TTC549 (cell line): ENCODE measurements around the gene CEND1.

Experiments
- FAIRE-seq: peaks from 2 replicates; lab custom pipeline; 2012; peaks lifted over from hg19 to GRCh38; lab: Jason Lieb, UNC

Gene CEND1

DNA sequence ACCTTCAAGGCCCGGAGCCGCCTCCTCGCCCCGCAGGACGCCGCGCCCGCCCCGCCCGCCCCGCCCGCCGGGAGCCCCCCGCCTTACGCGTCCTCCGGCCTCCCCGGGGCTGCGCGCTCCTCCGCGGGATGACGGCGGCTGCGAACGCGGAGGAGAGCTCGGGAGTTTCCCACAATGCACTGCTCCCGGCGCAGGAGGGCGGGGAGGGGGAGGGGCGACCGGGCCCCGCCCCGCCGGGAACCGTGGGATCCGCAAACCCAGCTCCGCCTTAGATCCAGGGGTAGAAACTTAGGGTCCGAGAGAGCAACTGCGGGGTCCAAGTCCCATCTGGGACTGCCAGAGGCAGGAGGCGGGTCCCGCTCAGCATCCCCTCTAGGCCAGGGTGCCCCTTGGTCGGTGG, at the start of gene CEND1:
CEND1 (minus strand) TSS at position 148 of the 400 bp plus-strand sequence. CDS start 1,514 bp downstream, outside the sequence.
- no peak for FAIRE-seq

- no peak for FAIRE-seq
Measured at GRCh38 chr11:839280-839623, 49.4 kb upstream of the CEND1 start.

- FAIRE-seq, result no peak
Measured at GRCh38 chr11:838441-839279, 48.8 kb upstream of the CEND1 start.

DNA sequence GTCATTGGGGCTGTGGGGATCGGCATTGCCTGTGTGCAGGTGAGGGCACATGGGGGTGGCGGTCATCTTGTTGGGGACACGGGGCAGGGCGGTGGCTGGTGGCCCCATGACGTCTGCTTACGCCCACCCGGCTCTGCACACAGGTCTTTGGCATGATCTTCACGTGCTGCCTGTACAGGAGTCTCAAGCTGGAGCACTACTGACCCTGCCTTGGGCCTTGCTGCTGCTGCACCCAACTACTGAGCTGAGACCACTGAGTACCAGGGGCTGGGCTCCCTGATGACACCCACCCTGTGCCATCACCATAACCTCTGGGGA, 48.1 kb upstream of the CEND1 start:
- FAIRE-seq, result no peak

DNA sequence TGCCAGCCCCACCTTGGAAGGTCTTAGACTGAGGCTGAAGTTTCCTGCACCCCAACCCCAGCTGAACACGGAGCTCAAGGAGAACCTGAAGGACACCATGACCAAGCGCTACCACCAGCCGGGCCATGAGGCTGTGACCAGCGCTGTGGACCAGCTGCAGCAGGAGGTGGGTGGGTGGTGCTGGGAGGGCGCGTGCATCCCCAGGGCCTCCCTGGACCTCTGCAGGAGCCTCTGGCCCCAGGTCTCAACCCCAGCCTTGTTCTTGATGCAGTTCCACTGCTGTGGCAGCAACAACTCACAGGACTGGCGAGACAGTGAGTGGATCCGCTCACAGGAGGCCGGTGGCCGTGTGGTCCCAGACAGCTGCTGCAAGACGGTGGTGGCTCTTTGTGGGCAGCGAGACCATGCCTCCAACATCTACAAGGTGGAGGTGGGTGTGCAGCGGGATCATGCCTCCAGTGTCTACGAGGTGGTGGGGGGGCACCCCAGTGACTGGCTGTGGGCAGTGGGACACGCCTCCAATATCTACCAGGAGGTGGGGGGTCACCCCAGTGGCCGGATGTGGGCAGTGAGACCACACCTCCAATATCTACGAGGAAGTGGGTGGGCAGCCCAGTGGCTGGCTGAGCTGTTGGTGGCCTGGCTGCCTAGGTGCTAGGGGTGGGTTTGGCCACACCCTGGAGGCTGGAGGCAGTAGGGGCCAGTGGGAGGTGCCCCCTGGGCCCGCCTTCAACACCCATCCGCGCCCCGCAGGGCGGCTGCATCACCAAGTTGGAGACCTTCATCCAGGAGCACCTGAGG, 47.5 kb upstream of the CEND1 start:
- no peak for FAIRE-seq

DNA sequence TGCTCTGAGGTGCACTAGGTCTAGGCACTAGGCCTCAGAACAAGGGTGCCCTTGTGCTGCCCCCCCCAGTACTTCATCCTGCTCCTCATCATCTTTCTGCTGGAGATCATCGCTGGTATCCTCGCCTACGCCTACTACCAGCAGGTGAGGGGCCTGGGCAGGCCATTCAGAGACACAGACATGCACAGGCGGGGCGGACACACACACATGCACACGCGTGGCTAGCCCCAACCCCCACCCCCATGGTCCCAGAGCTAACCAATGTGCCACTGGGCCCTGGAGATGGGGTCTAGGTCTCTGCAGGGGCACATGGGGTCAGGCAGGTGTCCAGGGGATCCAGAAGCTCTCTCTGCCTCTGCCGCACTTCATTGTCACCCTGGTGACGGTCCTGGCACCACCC, 46.8 kb upstream of the CEND1 start:
- no peak for FAIRE-seq

DNA sequence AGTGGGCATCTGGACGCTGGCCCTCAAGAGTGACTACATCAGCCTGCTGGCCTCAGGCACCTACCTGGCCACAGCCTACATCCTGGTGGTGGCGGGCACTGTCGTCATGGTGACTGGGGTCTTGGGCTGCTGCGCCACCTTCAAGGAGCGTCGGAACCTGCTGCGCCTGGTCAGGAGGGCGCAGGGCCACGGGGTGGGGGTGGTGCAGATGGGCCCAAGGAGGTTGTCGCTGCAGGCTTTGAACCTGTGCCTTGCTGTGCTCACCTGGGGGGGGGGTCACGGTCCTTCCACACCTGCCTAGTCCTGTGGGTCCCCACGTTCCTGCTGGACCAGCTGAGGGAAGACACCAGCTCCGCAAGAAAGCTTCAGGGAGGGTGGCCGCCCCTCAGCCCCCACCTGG, 46.4 kb upstream of the CEND1 start:
- FAIRE-seq, result no peak

DNA sequence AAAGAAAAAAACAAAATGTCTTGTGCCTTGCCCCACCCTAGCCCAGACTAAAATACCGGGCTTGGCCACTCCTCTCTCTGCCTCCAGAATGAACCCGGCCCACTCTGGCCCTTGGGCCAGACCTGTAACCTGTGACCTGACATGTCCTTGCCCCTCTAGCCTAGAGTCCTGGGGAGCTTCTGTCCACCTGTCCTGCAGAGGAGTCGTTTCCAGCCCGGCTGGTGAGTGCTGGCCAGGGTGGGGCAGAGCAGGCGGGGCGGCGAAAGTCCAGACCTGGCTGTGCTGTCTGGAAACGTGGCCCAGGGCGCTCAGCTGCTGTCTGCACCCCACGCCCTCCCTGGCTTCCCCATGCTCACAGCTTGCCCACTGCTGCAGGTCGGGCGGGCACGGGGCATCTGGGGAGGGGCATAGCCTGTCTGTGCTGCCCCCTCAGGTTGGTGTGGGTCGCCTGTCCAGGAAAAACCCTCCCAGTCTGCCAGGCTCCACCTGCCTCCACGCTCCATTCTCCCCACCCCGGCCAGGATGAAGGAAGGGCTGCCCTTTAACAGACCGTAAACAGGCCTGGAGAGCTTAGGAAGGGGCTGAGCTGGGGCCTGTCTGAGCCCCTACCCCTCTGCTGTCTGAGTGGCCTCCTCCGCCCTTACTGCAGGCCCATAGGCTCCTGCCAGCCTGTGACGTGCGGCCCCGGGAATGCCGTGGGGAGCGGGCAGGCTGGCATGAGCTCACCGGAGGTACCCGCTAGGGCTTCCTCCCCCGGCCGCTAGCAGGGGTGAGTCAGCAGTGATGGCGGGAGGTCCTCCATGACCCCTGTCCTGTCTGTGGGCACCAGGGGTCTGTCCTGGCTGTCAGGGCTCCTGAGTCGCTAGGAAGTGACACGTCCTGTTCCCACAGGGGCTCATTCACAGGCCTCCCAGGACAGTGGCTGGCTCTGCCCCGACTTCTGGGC, 44.8 kb upstream of the CEND1 start:
- FAIRE-seq, result no peak

DNA sequence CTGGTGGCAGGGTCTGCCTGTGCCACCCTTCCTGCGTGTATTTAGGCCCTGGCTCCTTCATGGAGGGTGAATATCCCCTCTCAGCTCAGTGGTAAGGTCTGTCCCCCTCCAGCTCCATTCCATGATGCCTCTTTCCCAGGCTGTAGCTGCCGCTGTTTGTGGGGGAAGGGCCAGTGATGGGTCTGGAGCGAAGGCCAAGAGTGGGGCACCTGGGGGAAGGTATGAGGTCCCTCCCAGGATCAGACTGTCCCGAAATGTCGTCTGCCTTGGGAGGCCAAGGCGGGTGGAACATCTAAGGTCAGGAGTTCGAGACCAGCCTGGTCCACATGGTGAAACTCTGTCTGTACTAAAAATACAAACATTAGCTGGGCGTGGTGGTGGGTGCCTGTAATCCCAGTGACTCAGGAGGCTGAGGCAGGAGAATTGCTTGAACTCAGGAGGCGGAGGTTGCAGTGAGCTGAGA, 44.0 kb upstream of the CEND1 start:
- no peak for FAIRE-seq

DNA sequence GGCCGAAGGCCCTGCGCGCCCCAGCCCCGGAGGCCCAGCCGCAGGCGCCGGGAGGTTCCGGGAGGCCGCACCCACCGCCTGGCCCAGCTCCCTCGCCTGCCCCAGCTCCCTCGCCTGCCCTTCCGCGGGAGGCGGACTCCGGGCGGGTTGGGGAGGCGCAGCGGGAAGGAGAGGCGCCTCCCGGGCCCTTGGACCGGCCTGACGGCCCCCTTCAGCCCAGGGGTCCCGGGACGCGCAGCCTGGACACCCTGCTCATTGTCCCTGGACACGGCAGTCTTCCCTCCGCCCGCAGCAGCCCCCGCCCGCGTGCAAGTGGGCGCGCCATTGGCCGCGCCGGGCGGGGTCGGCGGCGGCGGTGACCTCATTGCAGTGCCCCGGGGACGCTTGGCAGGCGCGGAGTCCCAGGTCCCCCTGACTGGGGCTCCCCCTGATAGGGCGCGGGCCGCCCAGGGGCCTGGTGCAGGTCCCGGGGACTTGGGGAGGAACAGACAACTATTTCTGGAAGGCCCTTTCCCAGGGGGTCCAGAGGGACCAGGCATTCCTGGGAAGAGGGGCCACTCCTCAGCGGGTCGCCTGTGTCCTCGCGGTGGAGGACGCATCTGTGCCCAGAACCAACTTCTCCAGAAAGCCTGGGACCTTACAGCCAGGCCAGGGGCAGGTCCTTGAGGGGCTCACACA, 43.4 kb upstream of the CEND1 start:
- no peak for FAIRE-seq

GRCh38 chr11:832529-833113, 42.7 kb upstream of the CEND1 start, which contains the start of gene CD151:
CD151 (plus strand) TSS chr11:832952; CDS start chr11:836070, 3,118 bp downstream.
- FAIRE-seq, result no peak

- FAIRE-seq, result no peak
Measured at GRCh38 chr11:831961-832528, 42.2 kb upstream of the CEND1 start.

DNA sequence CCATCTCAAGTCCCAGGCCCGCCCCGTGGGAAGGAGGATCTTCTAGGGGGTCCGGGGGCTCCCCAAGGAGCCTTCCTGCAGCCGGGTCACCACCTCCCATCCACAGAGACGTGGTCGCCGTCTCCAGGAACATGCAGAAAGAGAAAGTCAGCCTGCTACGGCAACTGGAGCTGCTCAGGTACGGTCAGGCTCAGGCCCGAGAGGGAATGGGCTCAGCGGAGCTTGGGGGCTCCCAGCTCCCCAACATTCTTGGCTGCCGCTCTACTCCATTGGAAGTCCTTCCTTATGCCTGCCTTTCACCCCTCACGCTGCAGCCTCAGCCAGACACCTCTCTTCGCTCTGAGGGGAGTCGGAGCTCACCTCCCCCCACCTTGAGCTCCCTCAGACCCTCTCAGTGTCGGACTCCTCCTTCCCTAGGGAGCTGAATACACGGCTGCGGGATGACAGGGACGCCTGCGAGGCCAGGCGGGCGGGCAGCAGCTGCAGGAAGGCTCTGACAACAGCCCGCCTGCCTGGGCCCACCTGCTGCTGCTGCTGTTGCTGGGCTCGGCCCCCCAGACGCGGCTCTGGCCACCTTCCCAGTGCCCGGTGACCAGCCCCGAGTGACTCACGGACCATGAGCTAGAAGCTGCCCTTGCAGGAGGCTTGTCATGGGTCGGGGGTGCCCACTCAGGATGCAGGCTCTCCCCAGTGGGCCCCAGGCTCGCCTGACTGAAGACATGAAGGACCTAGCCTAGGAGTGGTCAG, 41.4 kb upstream of the CEND1 start:
- FAIRE-seq, result no peak

DNA sequence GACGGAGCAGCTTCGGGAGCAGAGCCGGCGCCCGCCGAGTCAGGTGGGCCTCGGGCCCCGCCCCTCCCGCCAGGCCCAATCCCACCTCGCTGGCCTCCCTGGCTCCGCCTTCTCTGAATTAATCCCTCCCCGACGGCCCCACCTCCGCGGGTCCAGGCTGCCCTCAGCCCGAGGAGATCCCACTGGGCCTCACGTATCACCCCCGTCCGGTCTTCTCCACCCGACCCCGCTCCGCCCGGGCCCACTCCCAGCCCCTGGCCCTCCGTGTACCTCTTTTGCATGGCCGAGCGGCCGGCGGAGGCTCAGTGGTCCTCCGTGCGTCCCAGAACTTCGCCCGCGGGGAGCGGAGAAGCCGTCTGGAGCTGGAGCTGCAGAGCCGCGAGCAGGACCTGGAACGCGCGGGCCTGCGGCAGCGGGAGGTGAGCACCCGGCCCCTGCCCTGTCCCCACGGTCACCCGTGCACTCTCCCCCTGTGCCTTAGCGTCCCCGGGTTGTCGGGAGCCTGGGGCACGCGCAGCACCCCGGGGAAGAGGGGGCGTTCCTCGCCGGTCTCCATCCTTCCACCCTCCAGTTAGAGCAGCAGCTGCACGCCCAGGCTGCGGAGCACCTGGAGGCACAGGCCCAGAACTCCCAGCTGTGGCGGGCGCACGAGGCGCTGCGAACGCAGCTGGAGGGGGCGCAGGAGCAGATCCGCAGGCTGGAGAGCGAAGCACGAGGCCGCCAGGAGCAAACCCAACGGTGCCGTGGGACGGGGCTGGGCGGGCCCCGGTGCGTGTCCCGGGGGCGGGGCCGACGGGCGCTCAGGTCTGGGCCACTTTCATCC, 40.6 kb upstream of the CEND1 start:
- FAIRE-seq, result no peak

GRCh38 chr11:829847-830294, 40.0 kb upstream of the CEND1 start:
- FAIRE-seq, result no peak

DNA sequence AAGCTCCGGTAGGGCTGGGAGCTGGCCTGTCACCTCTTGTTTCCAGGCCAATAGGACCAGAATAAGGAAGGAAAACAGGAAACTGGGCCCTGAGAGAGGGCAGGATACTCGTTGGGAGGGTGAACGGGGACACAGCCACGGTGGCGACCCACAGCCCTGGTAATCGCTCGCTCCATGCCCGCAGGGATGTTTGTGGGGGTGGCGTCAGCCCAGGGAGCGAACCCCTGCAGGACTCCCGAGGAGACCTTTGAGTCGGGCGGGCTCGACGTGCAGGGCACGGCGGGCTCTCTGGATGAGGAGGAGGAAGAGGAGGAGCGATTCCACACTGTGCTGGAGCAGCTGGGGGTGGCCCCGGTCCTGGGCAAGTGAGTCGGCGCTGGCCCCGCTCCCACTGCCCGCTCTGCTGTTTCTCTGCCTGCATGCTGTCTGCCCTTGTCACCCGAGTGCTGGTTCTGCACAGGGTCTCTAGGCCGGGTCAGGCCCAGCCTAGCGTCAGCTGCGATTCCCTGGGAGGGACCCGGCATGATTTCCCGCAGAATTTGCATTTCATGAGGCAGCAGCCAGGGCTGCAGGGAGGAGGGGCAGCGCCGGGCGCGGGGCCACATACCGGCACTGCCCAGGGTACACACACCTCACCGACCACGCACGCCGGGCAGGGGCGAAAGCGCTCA, 39.4 kb upstream of the CEND1 start:
- FAIRE-seq, result no peak

DNA sequence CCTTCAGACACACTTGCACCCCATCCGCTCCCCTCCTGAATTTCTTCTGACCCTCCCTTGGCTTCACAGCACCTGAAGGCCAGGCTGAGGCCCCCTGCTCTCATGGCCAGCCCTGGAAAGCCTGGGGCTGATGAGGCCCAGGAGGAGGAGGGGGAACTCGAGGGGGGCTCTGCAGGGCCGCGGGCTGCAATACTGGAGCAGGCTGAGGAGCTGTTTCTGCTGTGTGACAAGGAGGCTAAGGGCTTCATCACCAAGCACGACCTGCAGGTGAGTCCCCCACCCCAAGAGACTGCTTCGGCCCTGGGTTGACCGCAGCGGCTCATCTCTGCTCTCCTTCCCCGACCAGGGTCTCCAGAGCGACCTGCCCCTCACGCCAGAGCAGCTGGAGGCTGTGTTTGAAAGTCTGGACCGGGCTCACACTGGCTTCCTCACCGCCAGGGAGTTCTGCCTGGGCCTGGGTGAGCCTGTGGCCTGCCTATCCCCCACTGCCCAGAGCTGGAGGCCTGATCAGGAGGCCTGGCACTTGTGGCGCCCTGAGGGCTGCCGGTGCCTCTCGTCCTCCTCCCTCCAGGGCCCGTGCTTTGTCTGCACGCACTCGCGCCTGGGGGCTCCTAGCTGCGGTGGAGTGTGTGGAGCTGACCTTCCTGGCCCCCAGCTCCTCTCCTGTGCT, 38.8 kb upstream of the CEND1 start:
- no peak for FAIRE-seq

DNA sequence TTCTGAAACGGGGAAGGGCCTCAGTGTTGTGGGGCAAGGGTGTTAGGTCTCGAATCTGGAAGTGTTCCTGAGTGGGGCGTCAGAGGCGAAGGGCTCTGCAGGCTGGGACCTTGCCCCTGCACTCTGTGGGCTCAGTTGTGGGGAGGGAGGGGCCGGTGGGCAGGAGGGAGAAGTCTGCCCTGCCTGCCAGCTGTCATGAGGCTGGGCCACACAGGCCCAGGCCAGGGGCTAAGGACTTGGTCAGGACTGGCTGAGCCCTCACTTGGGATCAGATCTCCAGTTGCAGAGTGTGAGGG, 38.0 kb upstream of the CEND1 start, which contains the start of gene CRACR2B:
CRACR2B (plus strand) TSS at position 23 of the 296 bp plus-strand sequence. CDS start 689 bp downstream, outside the sequence.
- no peak for FAIRE-seq
